HCT116 (cell line): Measurements from ENCODE around the gene XKRX. TPM values are rescaled to one million over a fixed set of nuclear protein-coding genes. Genes with fewer than 3 reads are reported as not detected.

Source experiments
- ATAC-seq: fragments of 200-7000 bp; cut with Tn5 transposase; 2 replicates; pipeline ENCODE4 v1.9.1; 2020; ENCODE audit warnings: mild to moderate bottlenecking, moderate library complexity
- BruUV-seq: library from RNA; stranded (reverse); fragments of 400-500 nt; replicated peaks from 2 replicates; lab custom pipeline; 2021; lab: Mats Ljungman, UMichigan
- CTCF ChIA-PET: fragments of 300-600 bp; sonication (Branson Sonifier 250); formaldehyde crosslinking; loops from one replicate; lab custom pipeline; 2021; ENCODE audit warnings: antibody characterized with exemption; lab: Charles Lee
- POLR2A ChIA-PET: fragments of 300-600, 350-600 bp; sonication (Branson Sonifier 250); formaldehyde crosslinking; loops from one replicate; lab custom pipeline; 2021; ENCODE audit warnings: antibody characterized with exemption; lab: Charles Lee
- RAD21 ChIA-PET, 2 experiments: fragments of 300-600 bp; sonication (Branson Sonifier 250); formaldehyde crosslinking; loops; one replicate each; lab custom pipeline; 2023; ENCODE audit warnings: low total read pairs in 2 of 2; ENCODE audit not compliant: uncharacterized antibody in 2 of 2, unreplicated experiment in 2 of 2, low non-redundant PET in 1 of 2; lab: Charles Lee
- DNase-seq: peaks from one replicate; pipeline ENCODE4 v3.0.0-alpha.2; 2010; ENCODE audit warnings: low read depth, low spot score
- H2AFZ ChIP-seq: fragments of 200-600 bp; shearing (Covaris generic), sonication (generic); 2 replicates; pipeline ENCODE4 v1.6.1; 2017; ENCODE audit warnings: low read depth, mixed run types, mixed read lengths, antibody characterized with exemption, low read length; ENCODE audit not compliant: poor library complexity, severe bottlenecking
- H3K27ac ChIP-seq: 2 replicates; pipeline ENCODE4 v1.5.1; 2012; ENCODE audit warnings: low read depth, low read length
- H3K27me3 ChIP-seq: fragments of 200-600 bp; sonication (generic); 2 replicates; pipeline ENCODE4 v1.6.1; 2016; ENCODE audit warnings: mixed run types, low read length, mixed read lengths; ENCODE audit not compliant: insufficient read depth
- H3K36me3 ChIP-seq, 2 experiments: fragments of 200-500 bp in 1 of 2; fragments of 200-600 bp in 1 of 2; sonication (Bioruptor generic) in 1 of 2; sonication (generic) in 1 of 2; 2 replicates each; pipeline versions ENCODE4 v1.5.1 to v1.6.1; 2014 to 2016; ENCODE audit warnings: low read length in 2 of 2, inconsistent platforms in 1 of 2, mixed read lengths in 1 of 2, mixed run types in 1 of 2; ENCODE audit not compliant: insufficient read depth in 2 of 2, control insufficient read depth in 1 of 2
- H3K4me1 ChIP-seq, 2 experiments: fragments of 200-600 bp in 1 of 2; sonication (generic) in 1 of 2; 2 replicates each; pipeline versions ENCODE4 v1.5.1 to v1.6.1; 2012 to 2017; ENCODE audit warnings: low read length in 2 of 2, inconsistent platforms in 1 of 2, mild to moderate bottlenecking in 1 of 2, mixed read lengths in 1 of 2, mixed run types in 1 of 2, moderate library complexity in 1 of 2; ENCODE audit not compliant: insufficient read depth in 2 of 2, control insufficient read depth in 1 of 2
- H3K4me2 ChIP-seq: fragments of 200-600 bp; sonication (generic); 2 replicates; pipeline ENCODE4 v1.6.1; 2017; ENCODE audit warnings: mixed run types, low read length, mixed read lengths
- H3K4me3 ChIP-seq, 2 experiments: fragments of 200-600 bp in 1 of 2; sonication (generic) in 1 of 2; replicated peaks in 1 of 2; 2 replicates each; pipeline ENCODE4 v1.5.1; 2011 to 2016; ENCODE audit warnings: low read length in 2 of 2, control low read depth in 1 of 2, low read depth in 1 of 2, mild to moderate bottlenecking in 1 of 2, mixed read lengths in 1 of 2, mixed run types in 1 of 2
- H3K79me2 ChIP-seq: fragments of 200-600 bp; sonication (generic); 2 replicates; pipeline ENCODE4 v1.6.1; 2017; ENCODE audit warnings: mild to moderate bottlenecking, mixed run types, low read length, moderate library complexity, mixed read lengths; ENCODE audit not compliant: insufficient read depth
- H3K9ac ChIP-seq: fragments of 200-600 bp; sonication (generic); 2 replicates; pipeline ENCODE4 v1.6.1; 2016; ENCODE audit warnings: low read length, mixed read lengths
- H3K9me2 ChIP-seq: fragments of 200-600 bp; sonication (generic), shearing (Covaris generic); 2 replicates; pipeline ENCODE4 v1.6.1; 2017; ENCODE audit warnings: mixed run types, mild to moderate bottlenecking, moderate library complexity; ENCODE audit not compliant: insufficient read depth
- H3K9me3 ChIP-seq, 2 experiments: fragments of 200-500 bp in 1 of 2; fragments of 200-600 bp in 1 of 2; sonication (Bioruptor generic) in 1 of 2; sonication (generic) in 1 of 2; 2 replicates each; pipeline ENCODE4 v1.6.1; 2014 to 2017; ENCODE audit warnings: low read length in 2 of 2, mixed read lengths in 2 of 2, inconsistent platforms in 1 of 2, low read depth in 1 of 2, mild to moderate bottlenecking in 1 of 2, mixed run types in 1 of 2, moderate library complexity in 1 of 2; ENCODE audit not compliant: control insufficient read depth in 1 of 2, insufficient read depth in 1 of 2
- H4K20me1 ChIP-seq: fragments of 200-600 bp; sonication (generic), shearing (Covaris generic); 2 replicates; pipeline ENCODE4 v1.6.1; 2017; ENCODE audit warnings: mixed run types, mild to moderate bottlenecking, moderate library complexity; ENCODE audit not compliant: insufficient read depth
- ATF3 ChIP-seq: IDR thresholded peaks from 2 replicates; pipeline ENCODE4 v1.6.1; 2012
- CBX3 ChIP-seq: IDR thresholded peaks from 2 replicates; pipeline ENCODE4 v1.6.1; 2012; ENCODE audit warnings: low read depth
- CEBPB ChIP-seq: IDR thresholded peaks from 2 replicates; pipeline ENCODE4 v1.6.1; 2012; ENCODE audit warnings: low read depth
- EGR1 ChIP-seq: IDR thresholded peaks from 2 replicates; pipeline ENCODE4 v1.6.1; 2012; ENCODE audit warnings: low read depth
- ELF1 ChIP-seq: IDR thresholded peaks from 2 replicates; pipeline ENCODE4 v1.6.1; 2012; ENCODE audit warnings: low read depth, borderline replicate concordance
- EZH2 ChIP-seq: fragments of 200-600 bp; sonication (generic); IDR thresholded peaks from 2 replicates; pipeline ENCODE4 v1.6.1; 2017; ENCODE audit warnings: antibody characterized with exemption, mixed run types
- EZH2phosphoT487 ChIP-seq: fragments of 200-600 bp; IDR thresholded peaks from 2 replicates; pipeline ENCODE4 v1.6.1; 2018; ENCODE audit warnings: antibody characterized with exemption, borderline replicate concordance
- FOSL1 ChIP-seq: IDR thresholded peaks from 2 replicates; pipeline ENCODE4 v1.6.1; 2012; ENCODE audit warnings: low read depth
- JUND ChIP-seq: IDR thresholded peaks from 2 replicates; pipeline ENCODE4 v1.6.1; 2012
- POLR2A ChIP-seq: IDR thresholded peaks from 2 replicates; pipeline ENCODE4 v1.7.0; 2011; ENCODE audit warnings: borderline replicate concordance; ENCODE audit not compliant: insufficient read depth, insufficient read length; ENCODE audit errors: extremely low read depth
- POLR2AphosphoS5 ChIP-seq: IDR thresholded peaks from 2 replicates; pipeline ENCODE4 v1.6.1; 2011; ENCODE audit warnings: mild to moderate bottlenecking, low read depth, low read length, moderate library complexity
- RAD21 ChIP-seq: IDR thresholded peaks from 2 replicates; pipeline ENCODE4 v1.6.1; 2012; ENCODE audit warnings: low read depth, mild to moderate bottlenecking
- SIN3A ChIP-seq: IDR thresholded peaks from 2 replicates; pipeline ENCODE4 v1.6.1; 2012; ENCODE audit warnings: low read depth
- SRF ChIP-seq: IDR thresholded peaks from 2 replicates; pipeline ENCODE4 v1.6.1; 2012; ENCODE audit warnings: low read depth
- TCF7L2 ChIP-seq: IDR thresholded peaks from 2 replicates; pipeline ENCODE4 v1.7.0; 2011; ENCODE audit warnings: borderline replicate concordance, inconsistent platforms; ENCODE audit not compliant: insufficient read depth, insufficient read length; ENCODE audit errors: extremely low read depth
- YY1 ChIP-seq: IDR thresholded peaks from 2 replicates; pipeline ENCODE4 v1.6.1; 2011; ENCODE audit warnings: low read length, low read depth, moderate library complexity, mild to moderate bottlenecking; ENCODE audit not compliant: insufficient replicate concordance; ENCODE audit errors: extremely low read depth
- ZFX ChIP-seq: fragments of 450-650 bp; IDR thresholded peaks from 2 replicates; pipeline ENCODE4 v1.6.1; 2017
- ZNF274 ChIP-seq: fragments of 200-500 bp; sonication (Bioruptor generic); IDR thresholded peaks from 2 replicates; pipeline ENCODE4 v1.6.1; 2014; ENCODE audit warnings: mild to moderate bottlenecking, low read depth, low read length, inconsistent platforms
- intact Hi-C: fragments of 100-400 bp; cut with micrococcal nuclease; formaldehyde crosslinking; loops from 2 replicates; pipeline ENCODE4 v1.10.0; 2022
- total RNA-seq: library from RNA; stranded (reverse); gene quantifications from one replicate; pipeline ENCODE4 v1.2.1, GENCODE V29; 2021; ENCODE audit not compliant: unreplicated experiment

The XKRX gene
- total RNA-seq, 1 experiment from 2014 or later = 0.47 TPM

DNA sequence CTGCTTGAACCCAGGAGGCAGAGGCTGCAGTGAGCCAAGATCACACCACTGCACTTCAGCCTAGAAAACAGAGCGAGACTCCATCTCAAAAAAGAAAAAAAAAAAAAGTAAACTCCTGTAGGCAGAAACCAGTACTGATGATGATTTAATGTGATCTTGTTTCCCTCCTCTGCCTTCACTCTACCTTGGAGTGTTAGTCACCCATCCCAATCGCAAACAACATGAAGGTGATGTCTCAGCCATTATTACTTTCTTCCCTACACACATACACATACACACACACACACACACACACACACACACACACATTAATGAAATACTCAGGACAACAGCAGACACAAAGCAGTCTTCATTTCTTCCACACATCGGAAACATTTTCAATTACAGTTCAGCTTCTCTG is 15.6 kb downstream of the XKRX start:
- Histone ChIP-seq H3K36me3 (no peaks in the 10 kb centered on the region), H3K4me3 (no peak overlapping the region), H3K9ac (no peak overlapping the region), H3K9me2 (no peaks in the 10 kb centered on the region), H3K79me2 (no peaks in the 10 kb centered on the region), H2AFZ (no peak overlapping the region), H3K9me3 (no peaks in the 10 kb centered on the region), H3K4me2 (no peak overlapping the region), H3K27me3 (no peaks in the 10 kb centered on the region), H4K20me1 (no peaks in the 10 kb centered on the region), H3K4me1 (peaks cover 0 to 6% of the 10 kb centered on the region in 2 experiments; a peak in 1 of 4 replicates), H3K27ac (no peak overlapping the region)
- POLR2A ChIA-PET = no interaction called here
- DNase-seq (no peak), ATAC-seq (no peak)
- intact Hi-C loops = no loop called here
- BruUV-seq = no TSS peak
- TF ChIP-seq EZH2phosphoT487 = no peak
- no peak for TF ChIP-seq ELF1
- TF ChIP-seq FOSL1 = no peak
- TF ChIP-seq JUND = no peak
- TF ChIP-seq ZFX = no peak
- no peak for TF ChIP-seq CBX3
- TF ChIP-seq ATF3 = no peak
- TF ChIP-seq EGR1 = no peak
- no peak for TF ChIP-seq SIN3A
- TF ChIP-seq TCF7L2 = no peak
- TF ChIP-seq SRF = no peak
- no peak for TF ChIP-seq EZH2
- no peak for TF ChIP-seq POLR2AphosphoS5
- no peak for TF ChIP-seq CEBPB
- no peak for TF ChIP-seq ZNF274
- TF ChIP-seq YY1 = no peak
- no peak for TF ChIP-seq POLR2A
- no peak for TF ChIP-seq RAD21
- CTCF ChIA-PET = no interaction called here
- RAD21 ChIA-PET = no interaction called here
